HG03108 (cell line): ENCODE results near the gene SLIT3.

Source experiments
- ATAC-seq: cut with Tn5 transposase; IDR thresholded peaks from one replicate; pipeline ENCODE4 v1.9.1; 2021; ENCODE audit warnings: moderate library complexity; ENCODE audit not compliant: unreplicated experiment

The SLIT3 gene

DNA sequence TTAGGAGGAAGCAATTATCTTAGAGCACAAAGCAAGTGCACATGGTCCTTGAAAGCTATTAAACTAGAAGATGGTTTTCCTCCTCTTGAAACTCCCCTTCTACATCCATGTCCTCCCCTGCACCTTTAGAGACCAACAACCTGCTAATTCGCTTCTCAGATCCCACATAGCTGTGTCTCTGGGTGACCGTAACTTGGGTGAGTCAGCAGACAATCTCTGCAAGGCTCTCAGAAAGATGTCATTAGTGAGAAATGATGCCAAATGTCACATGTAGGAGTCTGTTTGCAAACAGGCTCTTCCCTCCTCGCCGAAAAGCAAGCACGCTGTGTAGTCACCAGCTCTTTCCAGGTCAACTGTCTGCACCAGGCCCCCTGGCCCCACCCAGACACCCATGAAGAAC, 291.8 kb downstream of the SLIT3 start:
- no peak for ATAC-seq

DNA sequence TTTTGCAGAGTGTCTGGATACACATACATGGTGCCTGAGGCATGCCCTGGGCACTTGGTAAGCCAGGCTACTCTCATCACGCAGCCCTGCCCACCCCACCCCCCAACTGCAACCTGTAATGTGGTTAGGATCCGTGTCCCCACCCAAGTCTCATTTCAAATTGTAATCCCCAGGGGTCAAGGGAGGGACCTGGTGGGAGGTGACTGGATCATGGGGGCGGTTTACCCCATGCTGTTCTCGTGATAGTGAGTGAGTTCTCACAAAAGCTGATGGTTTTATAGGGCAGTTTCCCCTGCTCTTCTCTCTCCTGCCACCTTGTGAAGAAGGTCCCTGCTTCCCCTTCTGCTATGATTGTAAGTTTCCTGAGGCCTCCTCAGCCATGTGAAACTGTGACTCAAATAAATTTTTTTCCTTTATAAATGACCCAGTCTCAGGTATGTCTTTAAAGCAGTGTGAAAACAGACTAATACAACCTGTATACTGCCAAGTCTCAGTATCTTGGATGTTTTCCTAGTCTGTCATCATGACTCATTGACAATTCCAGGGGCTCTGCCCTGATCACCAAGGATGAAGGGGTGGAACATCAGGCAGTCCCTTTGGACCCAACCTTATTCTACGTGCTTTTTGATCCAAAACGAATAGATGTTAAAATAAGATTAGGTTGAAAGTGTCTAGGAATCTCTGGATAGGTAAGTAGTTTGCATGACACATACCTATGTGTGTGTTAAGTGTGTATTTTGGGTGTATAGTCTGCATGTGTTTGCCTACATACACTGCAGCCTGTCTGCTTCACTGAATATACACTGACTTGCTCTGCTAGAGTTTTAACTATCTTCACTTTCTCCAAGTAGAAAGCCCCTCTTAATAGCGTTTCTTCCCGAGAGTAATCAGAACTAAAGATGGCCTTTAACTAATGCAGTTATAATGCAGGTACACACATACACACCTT, 293.8 kb downstream of the SLIT3 start:
- no peak for ATAC-seq

DNA sequence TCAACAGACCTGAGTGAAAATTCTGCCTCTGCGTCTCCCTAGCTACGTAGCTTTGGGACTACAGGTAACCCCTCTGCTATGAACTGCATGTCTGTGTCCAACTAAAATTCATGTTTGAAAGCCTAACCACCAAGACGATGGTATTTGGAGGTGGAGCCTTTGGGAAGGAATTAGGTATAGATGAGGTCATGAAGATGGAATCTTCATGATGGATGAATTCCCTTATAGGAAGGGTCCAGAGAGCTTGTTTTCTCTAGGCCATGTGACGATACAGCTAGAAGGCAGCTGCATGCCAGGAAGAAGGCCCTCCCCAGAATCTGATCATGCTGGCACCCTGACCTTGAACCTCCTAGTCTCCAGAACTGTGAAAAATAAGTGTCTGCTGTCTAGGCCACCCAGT, 296.4 kb downstream of the SLIT3 start:
- ATAC-seq = no peak

DNA sequence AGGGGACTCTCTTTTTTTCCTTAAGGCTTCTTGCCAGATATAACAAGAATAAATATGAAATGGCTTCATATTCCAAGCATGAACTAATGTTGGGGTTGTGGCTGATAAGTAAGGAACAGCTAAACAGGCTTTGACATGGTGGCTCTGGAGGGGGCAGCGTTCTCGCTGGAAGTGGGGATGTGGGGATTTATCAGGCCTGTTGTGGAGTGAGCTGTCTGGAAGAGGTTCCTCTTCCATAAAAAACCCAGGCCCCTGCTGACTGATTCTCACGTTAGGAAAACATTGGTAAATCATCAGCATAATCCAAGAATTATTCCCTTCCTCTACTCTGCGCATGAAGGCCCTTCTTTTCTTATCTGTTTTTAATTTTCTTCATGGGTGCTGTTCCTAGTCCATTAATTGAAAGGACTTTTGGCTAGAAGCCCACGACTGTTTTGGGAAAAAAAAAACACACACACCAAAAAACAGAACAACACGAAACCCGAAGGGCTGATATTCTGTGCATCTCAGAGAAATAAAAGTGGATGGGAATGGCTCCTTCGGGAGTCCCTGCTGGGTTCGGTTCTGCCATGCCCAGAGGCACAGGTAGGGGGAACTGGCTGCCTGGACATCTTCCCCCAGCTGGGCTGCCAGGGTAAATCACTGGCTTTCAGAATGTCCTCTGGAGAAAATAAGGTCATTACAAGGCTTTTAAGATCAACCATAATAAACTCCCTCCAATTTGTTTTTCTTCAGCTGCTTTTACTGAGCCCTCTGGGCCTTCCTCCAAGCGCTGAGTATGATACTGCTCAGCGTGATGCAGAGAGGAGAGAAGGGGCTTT, 297.0 kb downstream of the SLIT3 start:
- no peak for ATAC-seq

DNA sequence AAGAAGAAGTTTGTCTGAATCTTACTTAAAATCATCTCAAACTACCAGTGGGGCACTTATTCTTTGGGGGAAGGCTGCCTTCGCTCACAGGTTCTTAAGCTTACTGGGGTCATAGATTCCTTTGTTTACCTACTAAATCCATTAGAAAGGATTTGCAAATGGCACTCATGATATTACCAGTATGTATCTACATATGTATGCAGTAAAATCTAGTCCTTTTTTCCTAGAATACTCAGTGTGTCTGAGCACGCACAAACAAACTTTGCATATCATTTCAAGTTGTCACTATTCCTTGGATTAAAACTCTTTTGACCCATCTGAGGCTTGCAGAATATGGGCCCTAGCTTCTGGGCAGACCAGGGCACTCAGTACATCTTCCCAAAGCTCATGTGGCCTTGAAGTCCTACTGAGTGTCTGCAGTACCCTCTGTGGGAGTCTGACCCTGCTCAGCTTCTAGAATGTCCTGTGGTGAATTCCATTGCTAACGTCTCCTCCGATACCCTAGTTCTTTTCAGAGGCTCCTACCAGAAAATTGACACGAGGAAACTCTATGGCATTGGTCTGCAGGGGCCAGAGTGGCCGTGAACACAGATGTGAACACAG, 297.9 kb downstream of the SLIT3 start:
- ATAC-seq = no peak

DNA sequence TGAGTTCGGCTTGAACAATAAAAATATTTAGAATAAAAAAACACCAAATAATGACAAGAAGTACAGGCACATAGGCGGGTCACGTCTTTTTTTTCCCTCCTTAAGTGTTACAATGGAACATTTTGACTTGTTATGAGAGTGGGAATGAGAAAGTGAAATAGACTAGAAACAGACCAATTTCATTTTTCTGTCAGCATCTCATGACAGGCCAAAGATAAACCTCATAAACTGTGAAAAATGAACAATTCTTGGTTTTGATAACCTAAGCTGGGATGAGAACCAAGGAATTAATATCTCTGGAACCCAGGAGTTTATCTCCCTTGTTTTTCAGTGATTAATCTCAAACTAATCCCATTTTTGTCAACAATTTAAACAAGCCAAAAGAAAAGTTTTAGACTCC, 299.5 kb downstream of the SLIT3 start:
- no peak for ATAC-seq

DNA sequence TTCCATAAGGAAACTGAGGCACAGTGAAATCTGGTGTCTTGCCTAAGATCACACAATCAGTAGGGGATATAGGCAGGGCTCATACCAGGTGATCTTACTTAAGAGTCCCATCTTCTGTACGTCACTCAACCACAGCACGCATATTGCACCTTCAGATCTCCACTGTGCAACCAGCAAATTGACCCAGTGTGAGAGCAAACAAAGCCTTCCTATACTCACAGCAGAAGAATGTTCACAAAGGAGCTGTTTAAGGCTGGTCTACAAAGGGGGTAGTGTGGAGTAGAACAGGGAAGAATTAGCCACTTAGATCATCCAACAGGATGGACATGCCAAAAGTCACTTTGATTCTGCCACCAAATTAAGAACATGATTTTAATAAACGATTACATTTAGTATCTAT, 305.9 kb downstream of the SLIT3 start:
- ATAC-seq = no peak

DNA sequence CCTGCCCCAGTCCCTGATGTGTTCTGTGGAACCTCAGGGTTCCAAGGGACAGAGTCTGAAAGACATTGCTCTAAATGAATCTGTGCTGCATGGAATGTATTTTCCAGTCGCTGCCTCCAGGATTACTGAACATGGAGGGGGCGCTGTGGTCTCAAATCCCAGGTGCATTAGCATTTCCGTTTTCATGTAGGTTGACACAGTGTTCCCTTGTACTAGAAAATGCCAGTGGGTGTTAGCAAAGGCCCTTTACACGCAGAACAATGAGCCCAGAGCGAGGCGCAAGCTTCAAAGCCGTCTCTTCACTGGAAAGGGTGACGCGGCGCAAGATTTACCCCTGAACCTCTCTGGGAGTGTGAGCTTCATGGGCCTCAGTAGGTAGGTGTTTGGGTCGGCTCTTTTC, 308.3 kb downstream of the SLIT3 start:
- no peak for ATAC-seq

DNA sequence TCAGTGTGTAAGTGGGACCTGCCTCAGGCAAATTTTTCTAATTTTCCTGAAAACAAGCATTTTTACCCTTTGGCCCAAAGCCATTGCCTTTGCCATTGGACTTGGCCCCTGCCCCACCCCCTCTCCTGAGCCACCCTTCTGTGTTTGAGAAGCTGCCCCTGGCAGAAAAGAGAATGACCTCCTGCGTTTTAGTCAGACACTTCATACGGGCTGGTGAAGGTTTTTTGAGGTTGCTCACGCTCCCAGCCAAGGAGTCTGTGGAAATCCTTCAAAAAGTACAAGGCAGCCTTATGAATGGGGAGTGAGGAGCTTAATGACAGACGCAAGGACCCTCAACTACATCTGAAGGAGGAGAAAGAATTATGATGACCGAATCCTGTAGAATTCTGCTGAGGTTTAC, 308.9 kb downstream of the SLIT3 start:
- ATAC-seq = no peak

DNA sequence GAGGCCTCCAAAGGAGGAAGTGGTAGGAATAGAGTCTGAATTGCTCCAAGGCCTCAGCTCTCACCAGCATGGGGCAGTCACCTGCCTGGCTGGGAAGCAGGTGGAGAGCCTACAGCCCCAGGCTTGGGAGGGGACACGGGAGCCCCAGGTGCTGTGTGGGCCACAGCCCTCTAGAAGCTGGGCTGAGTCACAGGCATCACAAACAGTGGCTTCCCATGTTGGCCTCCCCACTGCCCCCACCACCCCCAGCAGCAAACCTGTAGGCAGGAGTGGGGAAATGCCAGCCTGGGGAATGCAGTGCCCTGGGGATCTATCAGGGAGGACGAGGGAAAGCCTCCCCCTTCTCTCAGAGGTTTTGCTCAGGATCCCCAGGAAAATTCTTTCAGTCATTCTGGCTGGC, 309.6 kb downstream of the SLIT3 start:
- ATAC-seq = no peak

DNA sequence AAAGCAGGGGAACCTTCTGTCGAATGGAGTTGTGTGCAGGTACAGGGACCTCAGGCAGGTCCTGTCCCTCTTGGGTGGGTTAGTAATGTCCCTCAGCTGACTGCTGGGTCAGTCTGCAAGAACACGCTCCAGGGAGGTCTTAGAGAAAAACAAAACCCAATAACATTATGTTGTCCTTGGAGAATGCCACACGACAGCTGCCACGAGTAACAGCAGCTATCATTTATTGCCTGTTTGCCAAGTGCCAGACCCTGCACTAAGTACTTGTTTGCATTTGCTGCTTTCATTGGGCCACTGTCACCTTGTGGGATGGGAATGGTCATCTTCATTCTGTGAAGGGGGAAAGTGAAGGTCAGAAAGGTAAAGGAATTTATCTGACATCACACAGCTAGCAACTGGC, 310.3 kb downstream of the SLIT3 start:
- ATAC-seq = no peak

DNA sequence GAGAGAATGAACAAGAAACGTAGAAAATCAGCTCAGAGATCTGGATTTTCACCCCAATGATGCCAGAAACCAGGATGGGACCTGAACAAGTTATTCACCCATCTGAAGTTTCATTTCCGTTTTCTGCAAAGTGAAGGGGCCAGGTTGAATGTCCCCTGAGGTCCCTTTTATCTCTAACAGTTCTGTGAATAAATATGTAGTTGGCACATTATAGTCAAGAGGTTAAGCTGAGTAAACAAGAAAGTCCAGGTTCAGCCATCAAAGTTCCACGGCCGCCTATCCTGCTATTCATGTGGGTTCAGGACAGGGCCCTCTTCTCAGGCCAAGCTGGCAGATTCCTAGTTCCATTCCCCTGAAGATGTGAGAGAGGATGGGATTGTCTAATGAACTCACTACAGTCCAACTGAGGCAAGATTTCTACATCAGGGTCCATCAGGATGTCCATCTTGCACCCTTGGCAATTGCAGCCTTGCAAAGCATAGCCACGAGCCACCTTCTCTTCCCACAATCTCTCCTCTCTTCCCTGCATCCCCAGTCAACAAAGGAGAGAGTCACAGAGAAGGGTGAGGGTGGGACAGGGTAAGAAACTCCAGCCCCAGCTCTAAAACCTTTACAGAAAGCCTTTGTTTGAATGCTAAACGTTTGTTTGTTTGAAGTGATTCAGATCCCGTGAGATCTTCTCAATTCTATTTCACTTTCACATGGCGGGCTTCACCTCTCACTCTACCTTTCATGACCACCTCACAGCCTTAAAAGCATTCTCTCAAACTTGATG, 311.0 kb downstream of the SLIT3 start:
- ATAC-seq = no peak

DNA sequence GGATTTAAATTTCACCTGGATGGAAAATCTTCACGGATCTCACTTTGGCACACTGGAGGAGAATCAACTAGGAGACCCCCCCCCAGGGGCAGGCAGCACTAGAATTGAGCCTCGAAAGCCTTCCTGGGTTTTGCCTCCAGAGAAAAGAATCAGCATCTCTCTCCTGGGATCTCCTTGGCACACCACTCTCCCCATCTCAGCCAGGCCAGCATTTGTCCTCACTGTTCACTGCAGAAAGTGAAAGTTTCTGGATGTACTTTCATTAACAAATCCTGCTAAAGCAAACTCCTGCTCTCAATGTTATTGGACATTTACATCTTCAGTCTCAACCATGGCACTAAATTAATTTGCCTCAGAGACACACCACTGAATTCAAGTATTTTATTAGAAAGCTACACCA, 312.2 kb downstream of the SLIT3 start:
- no peak for ATAC-seq

DNA sequence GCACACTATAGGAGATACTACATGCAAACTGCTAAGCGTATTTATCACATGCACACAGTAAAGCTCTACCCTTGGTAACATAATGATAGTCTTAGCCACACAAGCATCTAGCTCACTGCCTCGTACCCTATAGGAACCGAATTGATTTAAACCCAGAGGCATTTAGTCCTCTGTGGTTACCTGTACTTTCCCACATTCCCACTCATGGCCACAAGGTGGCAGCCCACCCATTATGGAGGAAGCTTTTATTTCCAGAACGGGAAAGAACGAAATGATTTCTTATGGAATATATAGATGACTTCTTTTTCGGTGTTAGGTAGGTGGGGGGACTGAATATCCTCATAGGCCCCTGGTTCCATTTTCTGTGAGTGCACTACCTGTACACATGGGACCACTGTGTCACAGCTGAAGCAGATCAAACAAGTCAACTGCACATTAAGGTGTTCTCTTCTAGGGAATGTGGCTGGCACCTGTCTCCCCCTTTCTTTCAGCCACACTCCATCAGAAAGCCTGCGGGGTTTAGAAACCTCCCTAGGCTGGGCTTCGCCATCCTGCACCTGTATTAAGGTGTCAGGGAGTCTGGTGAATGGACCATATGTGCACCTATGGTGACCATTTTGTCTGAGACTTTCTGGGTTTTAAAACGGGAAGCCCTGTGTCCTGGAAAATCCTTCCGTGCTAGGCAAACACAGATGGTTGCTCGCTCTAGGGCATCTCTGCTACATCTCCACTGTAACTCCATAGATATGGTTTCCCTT, 313.2 kb downstream of the SLIT3 start:
- ATAC-seq = no peak

DNA sequence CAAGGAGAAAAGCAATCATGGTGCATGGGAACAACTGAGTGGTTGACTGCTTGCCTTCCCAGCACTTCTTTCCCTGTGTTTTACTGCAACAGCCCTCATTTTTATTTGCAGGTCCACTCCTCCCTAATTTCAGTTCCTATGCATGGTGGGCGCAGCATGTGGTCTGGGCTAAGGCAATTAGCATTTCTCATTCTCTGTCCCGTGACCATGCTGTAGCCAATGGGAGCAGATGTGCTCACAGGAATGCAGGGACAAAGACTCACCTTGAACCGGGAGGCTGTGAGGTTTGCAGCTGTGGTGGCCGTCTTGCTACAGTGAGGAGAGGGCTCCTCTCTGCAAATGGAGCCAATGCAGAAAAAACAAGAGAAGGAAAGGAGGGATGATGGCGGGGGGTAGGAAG, 315.5 kb downstream of the SLIT3 start:
- no peak for ATAC-seq

DNA sequence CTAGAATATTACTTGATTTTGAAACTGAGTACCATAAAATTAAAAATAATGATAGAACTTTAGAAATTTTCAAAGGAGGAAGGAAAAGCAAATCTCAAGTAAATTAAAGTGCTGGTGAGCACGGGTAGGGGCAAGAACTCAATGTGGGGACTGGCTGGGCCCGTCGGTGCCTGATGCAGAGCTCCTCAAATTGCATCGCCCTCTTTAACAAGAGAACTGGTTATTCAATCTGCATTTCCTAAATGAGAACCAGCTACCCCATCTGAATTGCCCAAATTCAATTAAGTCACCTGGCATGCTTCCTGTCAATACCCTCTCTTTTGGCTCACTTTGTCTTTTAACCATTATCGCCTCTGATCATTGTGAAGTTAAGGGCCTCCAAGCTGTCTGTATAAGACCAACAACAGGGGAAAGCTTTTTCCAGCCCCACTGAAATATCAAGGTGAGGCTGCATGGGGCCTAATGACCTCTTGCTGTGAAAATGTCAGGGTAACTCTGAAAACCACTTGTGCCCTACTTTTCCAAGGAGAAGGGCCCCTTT, 316.7 kb downstream of the SLIT3 start:
- ATAC-seq = no peak

DNA sequence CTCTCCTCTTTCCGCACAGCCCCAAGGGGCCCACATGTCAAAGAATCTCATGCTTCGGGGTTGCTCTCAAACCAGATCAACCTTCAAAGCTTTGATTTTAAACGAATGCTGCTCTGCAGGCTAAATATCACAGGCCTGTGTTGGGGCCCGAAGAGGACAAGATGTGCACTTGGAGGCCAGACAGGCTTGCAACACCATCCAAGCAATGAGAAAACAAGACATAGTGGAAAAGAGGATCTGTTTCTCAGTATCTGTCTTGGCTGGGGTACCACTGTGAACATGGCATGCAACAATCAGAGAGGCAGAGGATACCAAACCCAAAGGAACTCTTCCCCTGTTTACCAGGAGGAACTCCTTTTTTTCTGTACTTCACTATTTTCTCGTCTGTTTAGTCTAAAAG, 321.8 kb downstream of the SLIT3 start:
- ATAC-seq = no peak

DNA sequence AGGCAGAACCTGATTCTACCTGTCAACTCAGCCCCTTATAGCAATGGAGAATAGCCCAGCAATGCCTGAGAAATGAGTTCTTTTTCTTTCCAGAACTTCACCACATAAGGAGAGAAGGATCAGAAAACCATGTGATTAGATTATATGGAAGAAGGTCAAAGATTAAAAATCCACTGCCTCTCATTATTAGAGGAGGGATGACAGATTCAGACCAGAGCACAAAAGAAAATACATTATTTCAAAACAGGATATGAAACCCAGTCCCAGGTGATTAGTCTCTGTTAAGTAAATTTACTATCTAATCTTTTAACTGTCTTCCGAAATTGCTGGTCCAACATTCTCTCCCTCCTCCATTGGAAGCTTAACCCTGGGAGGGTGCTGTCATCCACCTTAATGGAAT, 322.4 kb downstream of the SLIT3 start:
- ATAC-seq = no peak

DNA sequence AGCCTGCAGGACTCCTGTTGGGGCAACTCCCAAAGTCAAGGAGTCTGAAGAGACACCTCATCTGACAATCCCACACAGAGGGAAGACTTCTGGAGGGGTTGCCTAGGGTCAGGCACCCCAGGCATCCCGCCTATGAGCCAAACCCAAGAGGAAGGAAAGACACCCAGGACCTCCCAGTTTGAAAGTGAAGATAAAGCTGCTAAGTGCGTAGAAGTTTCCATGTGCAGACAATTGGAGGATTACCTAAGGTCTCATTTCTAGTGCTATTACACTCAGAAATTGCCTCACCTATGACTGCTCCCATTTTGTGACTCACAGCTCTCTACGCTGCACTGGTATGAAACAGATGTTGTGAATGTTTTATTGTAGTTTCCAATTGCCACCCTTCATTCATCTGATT, 322.9 kb downstream of the SLIT3 start:
- ATAC-seq = no peak
